Retinal pigment epithelial cell (primary cell): Measurements from ENCODE around the gene RFX2.
"Not testable (repeated sequence)": the region's sequence is repeated elsewhere in the genome, so short reads cannot be mapped to it uniquely, and the experiment has no call there.

ENCODE experiments used
- DNase-seq: peaks from one replicate; pipeline ENCODE4 v3.0.0-alpha.2; 2010; ENCODE audit warnings: low read depth
- H3K4me3 ChIP-seq: 2 replicates; pipeline ENCODE4 v1.5.1; 2011; ENCODE audit warnings: mild to moderate bottlenecking, low read length, control low read depth, moderate library complexity
- TF ChIP-seq, protein P1 (sequence below): conservative IDR thresholded peaks from 2 replicates; pipeline ENCODE4 v1.5.1; 2011; ENCODE audit warnings: low read depth, low read length, control low read depth, inconsistent platforms

RFX2 gene

GRCh38 chr19:6116749-6117430 lies 6.6 kb upstream of the RFX2 start:
- TF ChIP-seq, protein P1, sequence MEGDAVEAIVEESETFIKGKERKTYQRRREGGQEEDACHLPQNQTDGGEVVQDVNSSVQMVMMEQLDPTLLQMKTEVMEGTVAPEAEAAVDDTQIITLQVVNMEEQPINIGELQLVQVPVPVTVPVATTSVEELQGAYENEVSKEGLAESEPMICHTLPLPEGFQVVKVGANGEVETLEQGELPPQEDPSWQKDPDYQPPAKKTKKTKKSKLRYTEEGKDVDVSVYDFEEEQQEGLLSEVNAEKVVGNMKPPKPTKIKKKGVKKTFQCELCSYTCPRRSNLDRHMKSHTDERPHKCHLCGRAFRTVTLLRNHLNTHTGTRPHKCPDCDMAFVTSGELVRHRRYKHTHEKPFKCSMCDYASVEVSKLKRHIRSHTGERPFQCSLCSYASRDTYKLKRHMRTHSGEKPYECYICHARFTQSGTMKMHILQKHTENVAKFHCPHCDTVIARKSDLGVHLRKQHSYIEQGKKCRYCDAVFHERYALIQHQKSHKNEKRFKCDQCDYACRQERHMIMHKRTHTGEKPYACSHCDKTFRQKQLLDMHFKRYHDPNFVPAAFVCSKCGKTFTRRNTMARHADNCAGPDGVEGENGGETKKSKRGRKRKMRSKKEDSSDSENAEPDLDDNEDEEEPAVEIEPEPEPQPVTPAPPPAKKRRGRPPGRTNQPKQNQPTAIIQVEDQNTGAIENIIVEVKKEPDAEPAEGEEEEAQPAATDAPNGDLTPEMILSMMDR: no peak

DNA sequence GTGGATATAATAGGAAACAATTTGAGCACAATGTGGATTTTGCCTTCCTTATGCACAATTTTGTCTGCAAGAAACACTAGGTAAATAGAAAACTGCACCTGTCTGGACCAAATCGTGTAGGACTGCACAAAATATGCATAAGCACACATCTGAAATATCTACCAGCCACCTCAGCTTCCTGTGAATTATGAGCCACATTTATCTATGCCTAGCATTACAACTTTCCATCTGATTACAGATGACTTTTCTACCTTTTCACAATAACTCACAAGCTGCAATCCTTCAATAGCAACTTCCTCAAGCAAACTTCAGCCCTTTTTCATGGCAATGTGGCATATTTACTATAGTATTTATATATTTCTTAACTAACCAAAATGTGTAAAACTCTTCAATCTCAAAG lies 5.7 kb upstream of the RFX2 start:
- TF ChIP-seq, protein P1: no peak
- H3K4me3 ChIP-seq: no peak overlapping the region
- no peak for DNase-seq

More at GRCh38 chr19:6116749-6117430, 6.6 kb upstream of the RFX2 start:
- no peak for DNase-seq
- no peak overlapping the region for H3K4me3 ChIP-seq

GRCh38 chr19:6113616-6114188 lies 3.4 kb upstream of the RFX2 start:
- DNase-seq: no peak
- H3K4me3 ChIP-seq: no peak overlapping the region

DNA sequence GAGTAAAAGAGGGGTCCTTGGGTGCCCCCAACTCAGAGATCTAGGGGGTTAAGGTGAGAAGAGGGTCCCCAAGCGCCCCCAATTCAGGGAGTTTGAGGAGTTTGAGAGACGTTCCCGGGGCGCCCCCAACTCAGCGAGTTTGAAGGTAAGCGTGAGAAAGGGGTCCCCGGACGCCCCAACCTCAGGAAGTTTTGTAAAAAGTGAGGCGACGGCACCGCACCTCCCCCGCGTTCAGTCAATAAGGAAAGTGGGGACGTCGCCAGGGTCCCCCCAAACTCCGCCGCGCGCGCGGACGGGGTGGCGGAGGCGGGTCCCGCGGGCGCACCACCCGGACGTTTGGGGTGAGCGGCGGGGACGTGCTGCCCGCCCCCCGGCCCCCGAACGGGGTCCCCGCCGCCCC lies 353 bp downstream of the RFX2 start:
- no peak for DNase-seq
- peak overlapping the region; percentile 77 for H3K4me3 ChIP-seq
- TF ChIP-seq, protein P1: no peak

More at GRCh38 chr19:6113616-6114188, 3.4 kb upstream of the RFX2 start:
- TF ChIP-seq, protein P1: no peak

GRCh38 chr19:6108721-6109633 lies 1.3 kb downstream of the RFX2 start:
- TF ChIP-seq, protein P1: no peak
- DNase-seq: no peak
- peak overlapping the region; percentile 77 for H3K4me3 ChIP-seq

GRCh38 chr19:6106643-6107294 lies 3.5 kb downstream of the RFX2 start:
- H3K4me3 ChIP-seq, DNase-seq: not testable (repeated sequence)

- TF ChIP-seq, protein P1: no peak
- H3K4me3 ChIP-seq: no peak overlapping the region
- no peak for DNase-seq
These were observed 4.9 kb downstream of the RFX2 start for GRCh38 chr19:6105444-6105843.
